IPS-18c (cell line): ENCODE results near the gene SGSM2.

Source experiments
- H3K4me3 ChIP-seq: 2 replicates; pipeline ENCODE4 v1.7.0; 2013; ENCODE audit warnings: low read depth, mild to moderate bottlenecking, low read length, moderate library complexity; ENCODE audit not compliant: insufficient read depth
- H3K9me3 ChIP-seq: one replicate; pipeline ENCODE4 v1.6.1; 2013; ENCODE audit warnings: mild to moderate bottlenecking, low read length, moderate library complexity; ENCODE audit not compliant: control insufficient read depth, insufficient read depth

Gene SGSM2

GRCh38 chr17:2419486-2419885 is 82.2 kb downstream of the SGSM2 start:
- no peaks in the 10 kb centered on the region for H3K9me3 ChIP-seq
- no peak overlapping the region for H3K4me3 ChIP-seq

GRCh38 chr17:2420176-2420575 is 82.9 kb downstream of the SGSM2 start:
- Histone ChIP-seq H3K4me3 (no peak overlapping the region), H3K9me3 (no peaks in the 10 kb centered on the region)

- Histone ChIP-seq H3K9me3 (no peaks in the 10 kb centered on the region), H3K4me3 (no peak overlapping the region)
Measured at GRCh38 chr17:2421315-2422147, 84.2 kb downstream of the SGSM2 start.

GRCh38 chr17:2423271-2423670 is 86.0 kb downstream of the SGSM2 start:
- Histone ChIP-seq H3K9me3 (no peaks in the 10 kb centered on the region), H3K4me3 (no peak overlapping the region)

GRCh38 chr17:2427215-2427614 is 89.9 kb downstream of the SGSM2 start:
- H3K9me3 ChIP-seq = no peaks in the 10 kb centered on the region
- no peak overlapping the region for H3K4me3 ChIP-seq

GRCh38 chr17:2427910-2428309 is 90.6 kb downstream of the SGSM2 start:
- no peaks in the 10 kb centered on the region for H3K9me3 ChIP-seq
- no peak overlapping the region for H3K4me3 ChIP-seq
